Liver (tissue), 9 donors: ENCODE data around the gene EDC3. TPM values are rescaled to one million over a fixed set of nuclear protein-coding genes. Genes with fewer than 3 reads are reported as not detected.

Source experiments
- DNase-seq: peaks from one replicate; pipeline ENCODE4 v3.0.0-alpha.2; 2017; ENCODE audit warnings: low spot score
- H3K27ac ChIP-seq, 2 donors: one replicate each; pipeline ENCODE4 v1.7.0; 2013; ENCODE audit warnings: inconsistent platforms in 2 of 2, low read length in 2 of 2, control low read depth in 1 of 2, low read depth in 1 of 2, mild to moderate bottlenecking in 1 of 2
- H3K27me3 ChIP-seq, 4 donors: one replicate each; pipeline versions ENCODE4 v1.6.1 to v1.7.0; 2013; ENCODE audit warnings: low read length in 3 of 4, inconsistent platforms in 1 of 4, mild to moderate bottlenecking in 1 of 4, moderate library complexity in 1 of 4; ENCODE audit not compliant: control insufficient read depth in 4 of 4, insufficient read depth in 4 of 4
- H3K36me3 ChIP-seq, 4 donors: one replicate each; pipeline versions ENCODE4 v1.6.1 to v1.7.0; 2013; ENCODE audit warnings: low read length in 3 of 4, mild to moderate bottlenecking in 3 of 4, low read depth in 1 of 4, moderate library complexity in 1 of 4; ENCODE audit not compliant: control insufficient read depth in 4 of 4, insufficient read depth in 3 of 4
- H3K4me1 ChIP-seq, 4 donors: one replicate each; pipeline versions ENCODE4 v1.6.1 to v1.7.0; 2013; ENCODE audit warnings: low read length in 3 of 4, mild to moderate bottlenecking in 3 of 4, moderate library complexity in 1 of 4; ENCODE audit not compliant: control insufficient read depth in 4 of 4, insufficient read depth in 4 of 4
- H3K4me3 ChIP-seq, 3 donors: one replicate each; pipeline versions ENCODE4 v1.6.1 to v1.7.0; 2013; ENCODE audit warnings: low read length in 3 of 3, control low read depth in 1 of 3, low read depth in 1 of 3, mild to moderate bottlenecking in 1 of 3
- H3K9ac ChIP-seq, 2 donors: one replicate each; pipeline ENCODE4 v1.7.0; 2013; ENCODE audit warnings: low read length in 2 of 2, mild to moderate bottlenecking in 2 of 2, moderate library complexity in 2 of 2, control low read depth in 1 of 2, low read depth in 1 of 2
- H3K9me3 ChIP-seq, 4 donors: one replicate each; pipeline versions ENCODE4 v1.6.1 to v1.7.0; 2013; ENCODE audit warnings: low read length in 3 of 4; ENCODE audit not compliant: control insufficient read depth in 4 of 4
- ATF3 ChIP-seq: IDR thresholded peaks from 2 replicates; pipeline ENCODE4 v1.6.1; 2016; ENCODE audit warnings: antibody characterized with exemption
- CTCF ChIP-seq: fragments of 150-350 bp; IDR thresholded peaks from 2 replicates; pipeline ENCODE4 v1.5.1; 2017; ENCODE audit warnings: improper control_type of control experiment, low read depth, low read length; ENCODE audit not compliant: missing input control
- EGR1 ChIP-seq, 2 donors: IDR thresholded peaks; 2 replicates each; pipeline ENCODE4 v1.6.1; 2016 to 2018; ENCODE audit warnings: antibody characterized with exemption in 2 of 2, low read depth in 2 of 2
- FOXA1 ChIP-seq: IDR thresholded peaks from 2 replicates; pipeline ENCODE4 v1.6.1; 2016; ENCODE audit warnings: antibody characterized with exemption
- FOXA2 ChIP-seq: IDR thresholded peaks from 2 replicates; pipeline ENCODE4 v1.6.1; 2016; ENCODE audit warnings: antibody characterized with exemption
- GABPA ChIP-seq, 2 donors: IDR thresholded peaks in 1 of 2; conservative IDR thresholded peaks in 1 of 2; 2 replicates each; pipeline ENCODE4 v1.6.1; 2016; ENCODE audit warnings: antibody characterized with exemption in 2 of 2, mild to moderate bottlenecking in 1 of 2, moderate library complexity in 1 of 2
- HNF4A ChIP-seq, 2 donors: conservative IDR thresholded peaks; 2 replicates each; pipeline ENCODE4 v1.6.1; 2016; ENCODE audit warnings: antibody characterized with exemption in 2 of 2, mild to moderate bottlenecking in 2 of 2
- HNF4G ChIP-seq: IDR thresholded peaks from 2 replicates; pipeline ENCODE4 v1.6.1; 2016; ENCODE audit warnings: antibody characterized with exemption
- JUND ChIP-seq, 2 donors: IDR thresholded peaks; 2 replicates each; pipeline ENCODE4 v1.6.1; 2016; ENCODE audit warnings: antibody characterized with exemption in 2 of 2
- MAX ChIP-seq: IDR thresholded peaks from 2 replicates; pipeline ENCODE4 v1.6.1; 2016; ENCODE audit warnings: antibody characterized with exemption
- NR2F2 ChIP-seq: IDR thresholded peaks from 2 replicates; pipeline ENCODE4 v1.6.1; 2016; ENCODE audit warnings: antibody characterized with exemption
- RAD21 ChIP-seq, 2 donors: IDR thresholded peaks; 2 replicates each; pipeline ENCODE4 v1.6.1; 2016; ENCODE audit warnings: antibody characterized with exemption in 2 of 2, mild to moderate bottlenecking in 2 of 2
- REST ChIP-seq: IDR thresholded peaks from 2 replicates; pipeline ENCODE4 v1.6.1; 2016; ENCODE audit warnings: antibody characterized with exemption, mild to moderate bottlenecking
- RXRA ChIP-seq, 2 donors: IDR thresholded peaks; 2 replicates each; pipeline ENCODE4 v1.6.1; 2017 to 2018; ENCODE audit warnings: antibody characterized with exemption in 2 of 2, mild to moderate bottlenecking in 1 of 2
- TAF1 ChIP-seq: conservative IDR thresholded peaks from 2 replicates; pipeline ENCODE4 v1.6.1; 2016; ENCODE audit warnings: antibody characterized with exemption, mild to moderate bottlenecking
- YY1 ChIP-seq: IDR thresholded peaks from 2 replicates; pipeline ENCODE4 v1.6.1; 2016; ENCODE audit warnings: antibody characterized with exemption, mild to moderate bottlenecking
- WGBS: extraction: QIAGEN DNeasy Blood & Tissue Kit; methylation state at CpG from one replicate; pipeline ENCODE4 v1.1.7; 2013; 5-methylcytosine and 5-hydroxymethylcytosine counted together
- polyA plus RNA-seq, 2 donors: library from polyadenylated mRNA; stranded (reverse) in 1 of 2; unstranded in 1 of 2; fragments of 200-250 nt in 1 of 2; fragments of >200 nt in 1 of 2; fragmentation: Nextera tagmentation in 1 of 2; extraction: Ambion mirVana in 1 of 2; gene quantifications; one replicate each; pipeline versions ENCODE4 v1.2.1 to v1.2.3, GENCODE V29; 2013 to 2015
- total RNA-seq, 2 donors: library from RNA; depleted of rRNA; stranded (reverse); fragments of >200 nt; gene quantifications; one replicate each; pipeline ENCODE4 v1.2.3, GENCODE V29; 2014
- donor health status: healthy.
- donor health status: healthy.
- donor health status: healthy.
- donor health status: healthy.
- donor health status: healthy.

EDC3 gene
- total and polyA plus RNA-seq, 4 donors = 5.8 to 9.5 (median 7.4) TPM

DNA sequence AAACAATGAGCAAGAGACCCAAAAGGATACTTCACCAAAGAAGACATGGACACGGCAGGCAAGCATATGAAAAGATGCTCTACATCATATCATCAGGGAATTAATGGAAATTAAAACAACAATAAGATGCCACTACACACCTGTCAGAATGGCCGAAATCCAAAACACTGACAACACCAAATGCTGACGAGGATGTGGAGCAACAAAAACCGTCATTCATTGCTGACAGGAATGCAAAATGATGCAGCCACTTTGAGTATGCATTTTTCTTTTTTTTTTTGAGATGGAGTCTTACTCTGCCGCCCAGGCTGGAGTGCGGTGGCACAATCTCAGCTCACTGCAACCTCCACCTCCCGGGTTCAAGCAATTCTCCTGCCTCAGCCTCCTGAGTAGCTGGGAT lies 19.0 kb downstream of the EDC3 start:
- DNase-seq = no peak
- H3K4me1 ChIP-seq = peaks cover 0 to 1% (median 0%) of the 10 kb centered on the region in 4 donors
- no peak overlapping the region for H3K9ac ChIP-seq
- peaks cover 1 to 14% (median 6%) of the 10 kb centered on the region in 4 donors for H3K36me3 ChIP-seq
- no peak for TF ChIP-seq FOXA2
- TF ChIP-seq NR2F2 = no peak
- no peak for TF ChIP-seq JUND (IDR thresholded peaks at IDR 0.05)
- no peak for TF ChIP-seq GABPA (IDR thresholded peaks at IDR 0.05 in 1 of 2, conservative IDR thresholded peaks at IDR 0.05 in 1 of 2)
- no peak for TF ChIP-seq RAD21 (IDR thresholded peaks at IDR 0.05)
- TF ChIP-seq FOXA1 = no peak
- no peak for TF ChIP-seq HNF4G
- no peak for TF ChIP-seq YY1
- no peak for TF ChIP-seq ATF3
- TF ChIP-seq HNF4A (conservative IDR thresholded peaks at IDR 0.05) = no peak
- TF ChIP-seq RXRA (IDR thresholded peaks at IDR 0.05) = no peak
- no peak for TF ChIP-seq REST
- no peak for TF ChIP-seq CTCF
- no peak for TF ChIP-seq EGR1 (IDR thresholded peaks at IDR 0.05; ENCODE audit: low read depth in 2 of 2)
- TF ChIP-seq MAX = no peak
- no peak overlapping the region for H3K27ac ChIP-seq
- H3K27me3 ChIP-seq = no peaks in the 10 kb centered on the region
- WGBS = 97% methylated on average over 7 of the region's 7 CpGs
- no peak overlapping the region for H3K4me3 ChIP-seq
- no peaks in the 10 kb centered on the region for H3K9me3 ChIP-seq

GRCh38 chr15:74674161-74674560 lies 21.7 kb downstream of the EDC3 start:
- no peaks in the 10 kb centered on the region for H3K27me3 ChIP-seq
- 96% methylated on average over 3 of the region's 3 CpGs for WGBS
- no peak for DNase-seq
- H3K9me3 ChIP-seq = no peaks in the 10 kb centered on the region
- H3K27ac ChIP-seq = no peak overlapping the region
- H3K9ac ChIP-seq = no peak overlapping the region
- H3K4me1 ChIP-seq = peaks cover 0 to 1% (median 0%) of the 10 kb centered on the region in 4 donors
- H3K36me3 ChIP-seq = peaks cover 1 to 29% (median 15%) of the 10 kb centered on the region in 4 donors
- no peak overlapping the region for H3K4me3 ChIP-seq
- TF ChIP-seq RXRA (IDR thresholded peaks at IDR 0.05) (no peak), HNF4A (conservative IDR thresholded peaks at IDR 0.05) (no peak), YY1 (no peak), GABPA (IDR thresholded peaks at IDR 0.05 in 1 of 2, conservative IDR thresholded peaks at IDR 0.05 in 1 of 2) (no peak), EGR1 (IDR thresholded peaks at IDR 0.05; ENCODE audit: low read depth in 2 of 2) (no peak), FOXA2 (no peak), ATF3 (no peak), MAX (no peak), CTCF (no peak), JUND (IDR thresholded peaks at IDR 0.05) (no peak), NR2F2 (no peak), REST (no peak), HNF4G (no peak), FOXA1 (no peak), TAF1 (no peak)
